ENCODE results near the gene NPPB.

- TF ChIP-seq TAF1 (IDR thresholded peaks at IDR 0.05; ENCODE audit: low read depth, low read length) (no peak), POLR2AphosphoS5 (IDR thresholded peaks at IDR 0.05; ENCODE audit: low read depth, low read length) (no peak), RAD21 (IDR thresholded peaks at IDR 0.05 in 1 of 2, conservative IDR thresholded peaks at IDR 0.05 in 1 of 2; ENCODE audit: low read depth in 2 of 2, low read length in 2 of 2) (peak in 1 of 2 experiments; percentile 9; a peak in 2 of 4 replicates), CTCF (IDR thresholded peaks at IDR 0.05; ENCODE audit: control extremely low read depth in 1 of 3, insufficient read depth in 1 of 3, low read depth in 1 of 3, low read length in 3 of 3) (peak; percentile 39 to 52 (median 42))
- TF ChIP-seq, protein P1, sequence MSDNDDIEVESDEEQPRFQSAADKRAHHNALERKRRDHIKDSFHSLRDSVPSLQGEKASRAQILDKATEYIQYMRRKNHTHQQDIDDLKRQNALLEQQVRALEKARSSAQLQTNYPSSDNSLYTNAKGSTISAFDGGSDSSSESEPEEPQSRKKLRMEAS (IDR thresholded peaks at IDR 0.05): peak; percentile 58
These were observed 475 bp upstream of the NPPB start for GRCh38 chr1:11858968-11859871.

All from H1 (cell line).